ENCODE data around the gene RNF113A.
"Not testable (repeated sequence)": the region's sequence is repeated elsewhere in the genome, so short reads cannot be mapped to it uniquely, and the experiment has no call there.

RNF113A gene

DNA sequence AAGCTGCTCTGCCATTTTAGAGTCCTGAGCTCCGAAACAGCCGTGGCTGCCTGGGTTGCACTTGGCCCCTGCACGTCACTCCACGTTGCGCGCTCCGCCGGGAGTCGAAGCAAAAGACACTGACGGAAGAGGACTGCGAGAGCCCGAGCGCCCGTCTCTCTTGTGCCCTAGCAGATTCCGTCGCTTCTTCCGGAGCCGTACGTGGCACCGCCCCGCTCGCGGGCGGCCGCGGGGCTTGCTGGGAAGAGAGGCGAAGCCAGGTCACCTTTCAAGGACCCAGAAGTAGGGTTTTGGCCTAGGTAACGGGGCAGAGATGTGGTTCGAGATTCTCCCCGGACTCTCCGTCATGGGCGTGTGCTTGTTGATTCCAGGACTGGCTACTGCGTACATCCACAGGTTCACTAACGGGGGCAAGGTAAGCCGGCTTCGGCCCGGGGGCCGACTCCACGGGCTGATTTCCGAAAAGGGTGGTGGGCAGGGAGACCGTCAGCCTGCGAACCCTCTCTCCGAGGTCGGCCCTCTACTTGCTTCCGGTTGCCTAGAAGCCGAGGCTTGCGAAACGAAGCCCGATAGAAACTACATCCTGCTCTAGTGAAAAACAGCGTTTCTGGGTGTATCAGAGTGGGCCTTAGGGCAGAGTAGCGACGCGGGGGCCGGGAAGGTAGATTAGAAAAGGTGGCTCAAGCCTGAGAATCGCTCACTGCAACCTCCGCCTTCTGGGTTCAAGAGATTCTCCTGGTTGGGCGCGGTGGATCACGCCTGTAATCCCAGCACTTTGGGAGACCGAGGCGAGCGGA, at the start of gene RNF113A, which contains the start of gene NDUFA1:
TSS of gene RNF113A (minus strand) at position 135 of the 797 bp plus-strand sequence. CDS start at position 15, 120 bp downstream.
TSS of gene NDUFA1 (plus strand) at position 234 of the 797 bp plus-strand sequence. CDS start at position 314, 80 bp downstream.
- peak; percentile 30 for DNase-seq (ENCODE audit: low read depth)

DNA sequence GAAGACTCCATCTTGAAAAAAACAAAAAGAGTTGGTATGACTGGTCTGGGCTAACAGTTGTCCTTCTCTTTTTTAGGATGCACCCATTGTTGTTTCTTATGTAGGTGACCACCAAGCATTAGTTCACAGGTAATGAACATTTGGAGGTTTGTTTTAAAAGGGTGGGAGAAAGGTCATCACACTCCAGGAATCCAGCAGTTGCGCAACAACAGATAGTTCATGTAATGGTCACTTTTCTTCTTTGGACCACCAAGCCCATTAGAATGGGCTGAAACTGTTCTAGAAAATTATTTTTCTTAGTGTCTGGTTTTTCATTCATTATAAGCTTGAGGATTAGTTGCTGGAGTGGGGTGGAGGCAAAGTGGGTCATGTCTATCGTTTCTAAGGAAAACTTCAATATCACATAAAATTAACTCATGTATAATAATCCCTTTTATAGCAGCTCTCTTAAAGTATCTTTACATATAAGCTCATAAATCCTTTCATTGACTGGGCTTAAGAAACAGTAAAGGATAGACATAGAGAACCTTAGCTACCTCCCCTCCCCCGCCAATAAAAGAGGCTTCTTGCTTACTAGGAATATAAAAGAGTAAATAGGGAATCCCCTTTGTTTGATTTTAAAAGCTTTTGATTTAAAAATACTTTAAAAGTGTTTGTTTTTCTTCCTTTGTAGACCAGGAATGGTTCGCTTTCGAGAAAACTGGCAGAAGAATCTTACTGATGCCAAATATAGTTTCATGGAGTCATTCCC, 48.5 kb upstream of the RNF113A start:
- DNase-seq (ENCODE audit: low read depth), result no peak

DNA sequence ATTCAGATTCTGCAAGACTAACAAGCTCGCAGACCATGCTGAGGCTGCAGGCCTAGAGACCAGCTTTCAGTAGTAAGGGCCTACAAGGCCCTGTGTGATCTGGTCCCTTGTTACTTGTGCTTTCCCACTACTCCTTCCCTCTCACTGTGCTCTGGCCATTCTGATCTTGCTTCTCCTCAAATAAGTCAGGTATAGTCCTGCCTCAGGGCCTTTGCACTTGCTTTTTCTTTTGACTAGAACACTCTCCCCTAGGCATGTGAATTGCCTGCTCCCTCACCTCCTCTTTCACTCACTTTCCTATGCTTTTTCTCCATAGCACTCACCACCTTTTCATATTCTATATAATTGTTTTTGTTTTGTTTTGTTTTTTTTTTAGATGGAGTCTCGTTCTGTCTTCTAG, 46.3 kb upstream of the RNF113A start:
- no peak for DNase-seq (ENCODE audit: low read depth)

GRCh38 chrX:119916310-119916709, 44.8 kb upstream of the RNF113A start:
- DNase-seq (ENCODE audit: low read depth), result no peak

GRCh38 chrX:119900976-119901375, 29.4 kb upstream of the RNF113A start:
- DNase-seq (ENCODE audit: low read depth), result no peak

- no peak for DNase-seq (ENCODE audit: low read depth)
Observed at GRCh38 chrX:119899125-119899524, 27.6 kb upstream of the RNF113A start.

GRCh38 chrX:119895843-119896326, 24.4 kb upstream of the RNF113A start, which contains the start of gene AKAP14:
AKAP14 (plus strand) TSS chrX:119895893; CDS start chrX:119903224, 7,331 bp downstream.
- DNase-seq (ENCODE audit: low read depth), result no peak

DNA sequence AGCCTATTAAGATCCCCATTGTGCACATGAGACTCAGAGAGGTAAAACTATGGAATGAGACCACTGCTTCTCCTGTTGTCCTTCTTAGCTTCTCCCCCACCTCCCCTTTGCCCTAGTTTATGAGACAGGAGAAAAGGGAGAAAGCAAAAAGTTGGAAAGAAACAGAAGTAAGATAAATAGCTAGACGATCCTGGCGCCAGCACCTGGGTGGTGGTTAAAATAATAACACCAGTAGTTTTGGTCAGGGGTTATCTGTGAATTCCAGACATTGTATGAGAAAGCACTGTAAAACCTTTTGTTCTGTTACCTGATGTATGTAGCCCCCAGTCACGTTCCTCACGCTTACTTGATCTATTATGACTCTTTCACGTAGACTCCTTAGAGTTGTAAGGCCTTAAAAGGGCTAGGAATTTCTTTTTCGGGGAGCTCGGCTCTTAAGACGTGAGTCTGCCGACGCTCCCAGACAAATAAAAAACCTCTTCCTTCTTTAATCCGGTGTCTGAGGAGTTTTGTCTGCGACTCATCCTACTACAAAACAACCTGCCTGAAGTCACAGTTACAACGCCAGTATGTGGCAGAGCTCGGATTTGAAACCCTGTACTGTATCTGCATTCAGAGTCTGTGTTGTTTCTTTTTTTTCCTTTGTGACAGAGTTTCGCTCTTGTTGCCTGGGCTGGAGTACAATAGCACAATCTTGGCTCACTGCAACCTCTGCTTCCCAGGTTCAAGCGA, 20.6 kb upstream of the RNF113A start:
- DNase-seq (ENCODE audit: low read depth), result not testable (repeated sequence)

DNA sequence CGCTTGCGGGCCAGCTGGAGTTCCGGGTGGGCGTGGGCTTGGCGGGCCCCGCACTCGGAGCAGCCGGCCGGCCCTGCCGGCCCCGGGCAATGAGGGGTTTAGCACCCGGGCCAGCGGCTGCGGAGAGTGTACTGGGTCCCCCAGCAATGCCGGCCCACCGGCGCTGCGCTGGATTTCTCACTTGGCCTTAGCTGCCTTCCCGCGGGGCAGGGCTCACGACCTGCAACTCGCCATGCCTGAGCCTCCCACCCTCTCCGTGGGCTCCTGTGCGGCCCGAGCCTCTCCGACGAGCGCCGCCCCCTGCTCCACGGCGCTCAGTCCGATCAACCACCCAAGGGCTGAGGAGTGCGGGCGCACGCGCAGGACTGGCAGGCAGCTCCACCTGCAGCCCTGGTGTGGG, 19.1 kb upstream of the RNF113A start:
- DNase-seq (ENCODE audit: low read depth), result not testable (repeated sequence)

DNA sequence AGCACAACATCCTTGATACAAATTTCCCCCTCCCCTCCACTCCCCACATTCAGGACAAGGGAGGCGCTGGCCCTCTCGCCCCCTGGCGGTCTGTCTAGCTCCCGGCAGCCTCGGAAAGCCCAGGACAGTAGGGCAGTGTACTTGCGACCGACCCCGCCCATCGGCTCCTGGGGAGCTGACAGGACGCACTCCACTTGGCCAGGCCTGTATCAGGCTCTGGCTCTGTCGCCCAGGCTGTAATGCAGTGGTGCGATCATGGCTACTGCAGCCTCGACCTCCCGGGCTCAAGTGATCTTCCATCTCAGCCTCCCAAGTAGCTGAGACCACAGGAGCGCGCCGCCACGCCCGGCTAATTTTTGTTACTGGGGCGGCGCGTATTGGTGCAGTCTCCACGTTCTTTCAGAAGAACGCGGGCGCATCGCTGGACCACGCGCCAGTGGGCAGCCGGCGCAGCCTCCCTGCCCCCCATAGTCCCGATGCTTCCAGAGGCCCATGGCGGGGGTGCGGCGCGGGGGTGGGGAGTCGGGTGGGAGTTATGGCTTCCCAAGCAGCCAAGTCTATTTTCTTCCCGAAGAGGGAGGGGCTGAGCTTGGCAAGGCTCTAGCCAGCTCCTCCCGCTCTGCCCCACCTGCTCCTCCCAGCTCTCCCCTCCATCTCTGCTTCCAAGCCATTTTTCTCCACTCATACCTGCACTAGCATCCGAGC, 16.3 kb upstream of the RNF113A start:
- peak; percentile 9 for DNase-seq (ENCODE audit: low read depth)

- DNase-seq (ENCODE audit: low read depth), result no peak
Observed at GRCh38 chrX:119885554-119886428, 14.3 kb upstream of the RNF113A start.

DNA sequence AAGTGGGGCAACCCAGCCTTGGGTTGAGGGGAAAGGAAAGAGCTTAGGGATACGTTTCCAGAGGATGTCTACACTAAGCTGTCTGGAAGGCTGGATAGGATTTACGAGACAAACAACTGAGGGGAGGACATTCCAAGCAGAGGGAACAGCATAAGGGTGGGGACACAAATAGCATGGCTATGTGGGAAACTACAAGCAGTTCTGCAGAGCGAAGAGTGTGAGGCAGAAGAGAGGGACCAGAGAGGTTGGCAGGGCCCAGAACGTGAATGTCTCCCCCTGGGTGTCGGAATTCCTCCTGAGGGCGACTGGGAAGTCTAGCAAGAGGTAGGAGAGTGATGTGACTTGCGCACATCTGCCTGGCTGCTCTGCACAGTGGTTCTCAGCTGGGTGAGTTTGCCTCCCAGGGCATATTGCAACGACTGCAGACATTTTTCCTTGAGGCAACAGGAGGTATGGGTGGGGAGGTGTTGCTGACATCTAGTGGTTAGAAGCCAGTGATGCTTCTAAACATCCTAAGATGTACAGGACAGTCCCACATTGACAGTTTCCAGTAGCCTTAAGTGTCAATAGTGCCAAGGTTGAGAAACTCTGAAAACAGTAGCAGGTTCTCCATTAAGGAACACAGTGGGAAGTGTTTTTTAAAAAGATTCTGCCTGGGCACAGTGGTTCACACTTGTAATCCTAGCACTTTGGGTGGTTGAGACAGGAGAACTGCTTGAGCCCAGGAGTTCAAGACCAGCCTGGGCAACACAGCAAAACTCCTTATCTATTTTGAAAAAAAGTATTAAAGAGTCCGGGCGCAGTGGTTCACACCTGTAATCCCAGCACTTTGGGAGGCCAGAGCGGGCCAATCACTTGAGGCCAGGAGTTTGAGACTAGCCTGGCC, 9.3 kb upstream of the RNF113A start:
- peak; percentile 15 for DNase-seq (ENCODE audit: low read depth)

GRCh38 chrX:119880076-119880475, 8.5 kb upstream of the RNF113A start:
- DNase-seq (ENCODE audit: low read depth), result no peak

GRCh38 chrX:119878740-119879139, 7.2 kb upstream of the RNF113A start:
- no peak for DNase-seq (ENCODE audit: low read depth)

GRCh38 chrX:119871245-119871598, 311 bp downstream of the RNF113A start:
- no peak for DNase-seq (ENCODE audit: low read depth)

- DNase-seq (ENCODE audit: low read depth), result no peak
Observed at GRCh38 chrX:119870626-119871131, 854 bp downstream of the RNF113A start.

DNA sequence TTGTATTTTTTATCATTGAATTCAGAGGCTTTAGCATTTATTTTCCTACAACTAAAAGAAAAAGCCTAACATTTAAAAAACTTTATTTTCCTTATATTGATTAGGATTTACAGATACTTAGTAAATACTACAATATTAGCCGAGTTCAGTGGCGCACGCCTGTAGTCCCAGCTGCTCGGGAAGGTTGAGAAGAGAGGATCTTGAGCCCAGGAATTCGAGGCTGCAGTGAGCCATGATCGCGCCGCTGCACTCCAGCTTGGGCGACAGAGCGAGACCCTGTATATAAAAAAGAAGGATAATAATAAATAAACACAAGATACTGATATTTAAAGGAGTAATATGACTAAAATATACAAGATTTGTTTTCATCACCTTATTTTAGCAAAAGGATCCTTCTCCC, 18.1 kb downstream of the RNF113A start:
- DNase-seq (ENCODE audit: low read depth), result no peak

DNA sequence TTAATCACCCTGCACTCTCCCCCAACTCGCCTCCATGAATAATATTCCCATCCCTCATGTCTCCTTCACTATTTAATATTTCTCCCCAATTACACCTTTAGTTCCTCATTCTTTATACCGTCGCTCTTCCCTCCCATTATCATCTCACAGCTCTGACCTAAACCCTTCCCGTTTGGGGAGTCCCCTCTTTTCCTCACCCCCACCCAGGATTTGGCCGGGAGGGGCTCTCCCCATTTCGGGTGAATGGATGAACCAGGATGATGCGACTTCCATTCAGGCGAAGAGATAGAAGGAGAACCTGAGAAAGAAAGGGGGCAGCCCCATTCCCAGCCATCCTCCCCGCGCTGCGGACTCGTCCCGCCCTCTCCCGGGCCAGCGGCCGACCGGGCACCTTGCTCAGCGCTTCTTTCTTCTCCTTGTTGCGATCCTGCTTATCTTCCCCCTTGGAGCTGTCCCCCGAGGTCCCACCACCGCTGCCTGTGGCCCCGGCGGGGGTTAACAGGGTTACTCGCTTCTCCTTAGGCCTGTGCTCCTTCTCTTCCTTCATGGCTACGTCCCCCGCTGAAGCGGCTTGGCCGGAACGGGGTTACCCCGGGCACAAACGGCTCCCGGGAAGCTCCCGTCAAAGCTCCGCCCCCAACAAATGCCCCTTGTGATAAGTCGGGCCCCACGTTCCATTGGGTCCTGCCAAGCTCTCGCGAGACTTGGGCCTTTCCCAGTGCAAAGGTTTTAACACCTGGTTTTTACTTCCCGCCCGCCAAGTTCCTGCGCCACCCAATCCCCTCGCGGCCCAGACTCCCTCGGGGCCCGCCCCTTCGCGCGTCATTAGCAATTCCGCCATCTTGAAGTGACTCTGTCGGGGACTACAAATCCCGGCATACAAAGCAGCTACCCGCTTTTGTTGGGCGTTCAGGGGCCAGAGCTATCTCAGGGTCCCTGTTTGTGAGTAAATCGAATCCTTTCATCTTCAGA, 18.9 kb downstream of the RNF113A start, which contains the start of gene UPF3B:
TSS of gene UPF3B (minus strand) at position 582 of the 972 bp plus-strand sequence. CDS start at position 547, 35 bp downstream.
- DNase-seq (ENCODE audit: low read depth), result peak; percentile 89

Measured in non-pigmented ciliary epithelial cell (primary cell).